Erythroblast (primary cell): ENCODE data around the gene SLC8A3.

Source experiments
- GATA1 ChIP-seq: IDR thresholded peaks from 2 replicates; pipeline ENCODE4 v1.6.1; 2011; ENCODE audit warnings: low read depth, mild to moderate bottlenecking, control low read depth, low read length, moderate library complexity
- POLR2A ChIP-seq: IDR thresholded peaks from 2 replicates; pipeline ENCODE4 v1.6.1; 2011; ENCODE audit warnings: mild to moderate bottlenecking, low read length

DNA sequence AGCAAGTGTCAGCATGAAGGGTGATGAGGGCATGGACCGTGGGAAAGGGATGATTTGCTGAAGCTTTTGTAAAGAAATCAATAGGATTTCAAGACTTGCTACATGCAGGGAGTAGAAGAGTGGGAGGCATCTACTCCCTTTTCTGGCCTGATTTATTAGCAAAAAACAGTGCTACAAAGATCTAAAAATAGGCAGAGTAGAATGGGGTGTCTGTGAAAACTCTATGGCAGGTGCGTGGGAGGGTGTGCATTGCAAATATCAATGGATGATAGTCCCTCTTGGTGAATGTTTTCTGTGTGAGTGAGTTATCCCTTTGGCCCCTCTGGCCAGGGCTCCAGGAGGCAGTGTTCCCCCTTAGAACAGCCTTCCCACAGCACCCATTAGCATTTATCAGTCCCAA lies 170.5 kb downstream of the SLC8A3 start:
- TF ChIP-seq POLR2A = no peak
- TF ChIP-seq GATA1 = no peak
